Activated B cell treated with CpG ODN at 0.5 μM for 24 hours (primary cell): ENCODE measurements around the gene MRGPRD. TPM values are rescaled to one million over a fixed set of nuclear protein-coding genes. Genes with fewer than 3 reads are reported as not detected.

Experiments used
- ATAC-seq: fragments of 200-7000 bp; cut with Tn5 transposase; one replicate; pipeline ENCODE4 v1.10.0; 2021; ENCODE audit warnings: low read depth, mild to moderate bottlenecking, moderate library complexity
- CTCF ChIA-PET: fragments of 350-600 bp; sonication (Branson Sonifier 250); formaldehyde crosslinking; loops from one replicate; lab custom pipeline; 2021; ENCODE audit warnings: antibody characterized with exemption; lab: Charles Lee
- POLR2A ChIA-PET: fragments of 350-600 bp; sonication (Branson Sonifier 250); formaldehyde crosslinking; loops from one replicate; lab custom pipeline; 2021; ENCODE audit warnings: antibody characterized with exemption; lab: Charles Lee
- DNase-seq: peaks from one replicate; pipeline ENCODE4 v3.0.0; 2022
- H3K27ac Mint-ChIP-seq: one replicate; pipeline ENCODE4 v1.8.0; 2020; ENCODE audit warnings: mixed read lengths
- H3K27me3 Mint-ChIP-seq: one replicate; pipeline ENCODE4 v1.8.0; 2021; ENCODE audit warnings: mixed read lengths
- H3K36me3 Mint-ChIP-seq: one replicate; pipeline ENCODE4 v1.8.0; 2021; ENCODE audit warnings: low read depth, mixed read lengths
- H3K4me1 Mint-ChIP-seq: one replicate; pipeline ENCODE4 v1.8.0; 2021; ENCODE audit warnings: mixed read lengths
- H3K4me3 Mint-ChIP-seq: one replicate; pipeline ENCODE4 v1.8.0; 2020; ENCODE audit warnings: mild to moderate bottlenecking, mixed read lengths
- H3K9me3 Mint-ChIP-seq: one replicate; pipeline ENCODE4 v1.8.0; 2020; ENCODE audit warnings: mixed read lengths
- CTCF ChIP-seq: fragments of 200-600 bp; IDR thresholded peaks from one replicate; pipeline ENCODE4 v1.8.0; 2022; ENCODE audit warnings: antibody characterized with exemption, mild to moderate bottlenecking
- intact Hi-C: fragments of 100-400 bp; cut with micrococcal nuclease; formaldehyde crosslinking; loops from one replicate; pipeline ENCODE4 v1.15.1; 2024
- total RNA-seq: library from RNA; stranded (reverse); gene quantifications from 2 replicates; pipeline ENCODE4 v1.2.3, GENCODE V29; 2022

MRGPRD gene
- total RNA-seq, 1 donor from 2014 or later, result not detected

DNA sequence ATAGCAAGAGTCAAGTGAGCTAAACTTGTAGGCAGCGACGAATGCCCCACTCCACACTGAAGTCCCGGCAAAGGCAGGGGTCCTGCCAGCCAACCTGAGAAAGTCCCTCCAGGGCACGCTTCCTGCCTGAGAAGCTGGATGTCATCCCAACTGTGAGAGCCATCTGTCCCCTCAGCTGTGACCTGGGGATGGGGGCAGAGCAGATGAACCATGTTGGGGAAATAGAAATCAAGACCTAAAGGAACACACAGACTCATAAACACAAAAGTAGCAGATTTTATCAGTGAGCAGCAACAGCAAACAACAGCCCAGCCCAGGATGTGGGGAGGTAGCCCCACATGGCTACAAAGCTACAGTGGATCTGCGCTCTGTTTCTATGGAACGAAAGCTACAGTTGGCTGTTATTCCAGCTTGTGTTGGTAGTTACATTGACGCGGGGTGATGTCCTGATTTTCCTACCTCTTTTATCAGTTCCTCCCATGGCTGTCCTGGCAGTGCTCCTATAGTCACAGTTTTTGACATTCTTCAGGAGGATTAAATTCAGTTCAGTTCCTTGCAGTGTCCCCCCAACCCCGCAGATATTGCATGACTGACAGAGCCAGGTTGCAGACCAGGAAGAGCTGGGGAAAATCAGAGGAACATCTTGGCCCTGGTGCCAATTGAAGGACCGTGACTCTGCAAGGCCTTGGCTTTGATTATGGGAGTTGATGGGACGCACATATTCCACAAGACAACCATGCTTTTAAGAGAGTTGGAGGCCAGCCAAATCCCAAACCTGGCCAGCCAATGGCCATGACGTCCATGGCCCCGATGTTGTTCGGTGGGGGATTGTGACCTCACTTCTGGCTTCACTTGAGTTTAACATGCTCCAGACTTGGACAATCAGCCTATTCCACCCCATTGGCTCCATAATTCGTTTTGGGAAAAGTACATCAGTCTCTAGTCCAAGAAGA, 14.6 kb downstream of the MRGPRD start:
- POLR2A ChIA-PET, result no interaction called here
- Mint-ChIP-seq H3K36me3 (no peaks in the 10 kb centered on the region), H3K27me3 (peaks cover 9% of the 10 kb centered on the region), H3K4me1 (peaks cover 7% of the 10 kb centered on the region), H3K27ac (no peak overlapping the region), H3K4me3 (no peak overlapping the region), H3K9me3 (no peaks in the 10 kb centered on the region)
- CTCF ChIA-PET, result no interaction called here
- ATAC-seq (no peak), DNase-seq (no peak)
- intact Hi-C loops, result no loop called here
- TF ChIP-seq CTCF, result no peak

DNA sequence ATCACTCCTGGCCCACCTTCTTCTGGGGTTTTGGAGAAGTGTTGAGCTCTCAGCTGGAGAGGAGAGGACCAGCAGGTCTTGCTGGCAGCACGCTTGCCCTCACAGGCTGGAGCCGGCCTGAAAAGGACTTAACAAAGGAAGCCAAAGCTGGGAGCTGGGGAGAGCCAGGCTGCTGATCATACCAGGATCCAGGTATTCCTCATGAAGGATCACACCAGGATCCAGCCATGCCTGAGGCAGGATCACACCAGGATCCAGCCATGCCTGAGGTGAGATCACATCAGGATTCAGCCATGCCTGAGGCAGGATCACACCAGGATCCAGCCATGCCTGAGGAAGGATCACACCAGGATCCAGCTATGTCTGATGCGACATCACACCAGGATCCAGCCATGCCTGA, 17.0 kb downstream of the MRGPRD start:
- POLR2A ChIA-PET, result no interaction called here
- ATAC-seq (no peak), DNase-seq (no peak)
- no peaks in the 10 kb centered on the region for H3K9me3 Mint-ChIP-seq
- H3K27ac Mint-ChIP-seq, result no peak overlapping the region
- H3K36me3 Mint-ChIP-seq, result no peaks in the 10 kb centered on the region
- no peak overlapping the region for H3K4me3 Mint-ChIP-seq
- intact Hi-C loops, result no loop called here
- CTCF ChIA-PET, result no interaction called here
- no peak for TF ChIP-seq CTCF
- peaks cover 7% of the 10 kb centered on the region for H3K4me1 Mint-ChIP-seq
- peaks cover 4% of the 10 kb centered on the region for H3K27me3 Mint-ChIP-seq

- Mint-ChIP-seq H3K9me3 (no peaks in the 10 kb centered on the region), H3K4me3 (peak overlapping the region; percentile 46), H3K4me1 (peaks cover 7% of the 10 kb centered on the region), H3K36me3 (no peaks in the 10 kb centered on the region), H3K27ac (no peak overlapping the region), H3K27me3 (peaks cover 4% of the 10 kb centered on the region)
- no peak for TF ChIP-seq CTCF
- DNase-seq, result no peak
- intact Hi-C loops, result no loop called here
- ChIA-PET CTCF (no interaction called here), POLR2A (interaction anchor here (0.6 to 0.7 kb wide), 2 partner anchors 14 to 23 kb away, joined by 3 to 4 read pairs; no protein-coding TSS in a partner anchor)
- ATAC-seq, result peak; percentile 60
Observed at GRCh38 chr11:68962527-68963250, 18.1 kb downstream of the MRGPRD start.

DNA sequence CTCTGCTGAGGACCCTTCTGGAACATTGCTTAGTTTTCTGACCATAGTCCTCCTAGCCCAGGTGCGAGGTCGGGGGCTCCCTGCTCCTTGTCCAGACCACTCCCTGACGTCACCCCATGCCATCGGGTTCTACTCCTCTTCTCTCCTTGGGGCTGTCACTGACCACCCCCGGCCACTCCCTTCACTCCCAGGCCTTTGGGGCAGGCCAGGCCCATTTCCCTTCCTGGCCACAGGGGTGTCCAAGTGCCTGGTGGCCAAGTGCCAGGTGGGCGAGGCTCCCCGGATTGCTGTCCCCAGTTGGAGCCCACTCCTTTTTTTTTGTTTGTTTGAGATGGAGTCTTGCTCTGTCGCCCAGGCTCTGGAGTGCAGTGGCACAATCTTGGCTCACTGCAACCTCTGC, 19.5 kb downstream of the MRGPRD start:
- CTCF ChIA-PET, result no interaction called here
- H3K27ac Mint-ChIP-seq, result no peak overlapping the region
- no peaks in the 10 kb centered on the region for H3K27me3 Mint-ChIP-seq
- TF ChIP-seq CTCF, result no peak
- intact Hi-C loops, result no loop called here
- POLR2A ChIA-PET, result no interaction called here
- ATAC-seq (no peak), DNase-seq (no peak)
- peaks cover 9% of the 10 kb centered on the region for H3K4me1 Mint-ChIP-seq
- no peaks in the 10 kb centered on the region for H3K36me3 Mint-ChIP-seq
- no peak overlapping the region for H3K4me3 Mint-ChIP-seq
- H3K9me3 Mint-ChIP-seq, result no peaks in the 10 kb centered on the region
